Activated CD4-positive, alpha-beta T cell treated with anti-CD3 and anti-CD28 coated beads for 36 hours (primary cell): ENCODE data around the gene FCHSD2. TPM values are rescaled to one million over a fixed set of nuclear protein-coding genes. Genes with fewer than 3 reads are reported as not detected.
A peak's percentile ranks its signal among the peaks of the same experiment; 100 is the strongest.

Experiments used
- ATAC-seq: fragments of 200-7000 bp; cut with Tn5 transposase; one replicate; pipeline ENCODE4 v1.10.0; 2021; ENCODE audit warnings: mild to moderate bottlenecking, moderate library complexity
- CTCF ChIA-PET: fragments of 350-600 bp; sonication (Branson Sonifier 250); formaldehyde crosslinking; loops from one replicate; lab custom pipeline; 2021; ENCODE audit warnings: antibody characterized with exemption; lab: Charles Lee
- POLR2A ChIA-PET: fragments of 350-600 bp; sonication (Branson Sonifier 250); formaldehyde crosslinking; loops from one replicate; lab custom pipeline; 2021; ENCODE audit warnings: antibody characterized with exemption, inconsistent platforms; lab: Charles Lee
- DNase-seq: peaks from one replicate; pipeline ENCODE4 v3.0.0-alpha.2; 2020
- H3K27ac Mint-ChIP-seq: one replicate; pipeline ENCODE4 v1.8.0; 2021; ENCODE audit warnings: mixed read lengths
- H3K27me3 Mint-ChIP-seq: one replicate; pipeline ENCODE4 v1.8.0; 2021; ENCODE audit warnings: mixed read lengths
- H3K36me3 Mint-ChIP-seq: one replicate; pipeline ENCODE4 v1.8.0; 2021; ENCODE audit warnings: low read depth, mixed read lengths
- H3K4me1 Mint-ChIP-seq: one replicate; pipeline ENCODE4 v1.8.0; 2021; ENCODE audit warnings: mixed read lengths
- H3K4me3 Mint-ChIP-seq: one replicate; pipeline ENCODE4 v1.8.0; 2021; ENCODE audit warnings: mild to moderate bottlenecking, moderate library complexity, mixed read lengths
- H3K9me3 Mint-ChIP-seq: one replicate; pipeline ENCODE4 v1.8.0; 2021; ENCODE audit warnings: low read depth, mixed read lengths
- intact Hi-C, 2 experiments: fragments of 100-400 bp; cut with DNase I in 1 of 2; cut with micrococcal nuclease in 1 of 2; formaldehyde crosslinking; loops; one replicate each; pipeline versions ENCODE4 v1.14.2 to v1.15.1; 2022 to 2024; cut with DNase I, micrococcal nuclease
- total RNA-seq, 2 experiments: library from RNA; stranded (reverse); gene quantifications; one replicate each; pipeline ENCODE4 v1.2.3, GENCODE V29; 2021

The FCHSD2 gene
- total RNA-seq, 2 experiments from 2014 or later = 24.1 to 24.7 TPM

DNA sequence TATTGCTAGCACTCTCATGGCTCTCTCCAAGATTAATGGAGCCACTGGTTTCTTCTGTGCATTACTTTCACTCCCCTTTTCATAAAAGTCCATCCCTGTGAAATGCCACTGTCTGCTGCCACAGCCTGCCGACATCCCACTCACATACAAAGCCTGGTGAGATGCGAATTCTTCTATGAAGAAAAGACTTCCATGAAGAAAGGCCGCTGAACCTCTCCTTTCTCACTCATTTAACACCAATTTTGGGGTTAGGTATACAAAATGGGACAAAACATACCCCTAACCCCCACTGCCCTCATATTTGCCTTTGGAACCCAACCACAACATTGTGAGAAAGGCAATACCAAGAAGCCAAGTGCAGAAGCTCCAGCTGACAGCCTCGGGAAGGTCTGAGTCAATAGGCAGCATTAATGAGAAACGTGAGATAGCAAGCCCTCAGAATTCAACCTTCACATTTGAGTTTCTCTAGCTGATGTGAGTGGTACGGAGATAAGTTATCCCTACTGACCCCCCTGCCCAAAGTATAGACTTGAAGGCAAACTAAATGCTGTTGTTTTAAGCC lies 171.5 kb downstream of the FCHSD2 start:
- peak; percentile 48 for DNase-seq
- ATAC-seq = peak; percentile 6
- Mint-ChIP-seq H3K4me1 (peaks cover 38% of the 10 kb centered on the region), H3K27ac (peak overlapping the region; percentile 77), H3K9me3 (no peaks in the 10 kb centered on the region), H3K36me3 (peaks cover 13% of the 10 kb centered on the region), H3K4me3 (peak overlapping the region; percentile 15), H3K27me3 (no peaks in the 10 kb centered on the region)
- CTCF ChIA-PET = interaction anchor here (0.6 to 1.5 kb wide), 3 partner anchors 10 to 727 kb away, joined by 3 to 5 read pairs (median 3); partner anchors contain the start of gene FCHSD2
- intact Hi-C loops = loop anchor here (1.0 to 5.0 kb wide), 4 partner anchors 64 to 172 kb away; partner anchors contain the start of genes FCHSD2 (in 2 of the 2) and ATG16L2 (in 1 of the 2)
- POLR2A ChIA-PET = interaction anchor here (0.6 kb wide), 1 partner anchor 876 kb away, joined by 4 read pairs; no protein-coding TSS in a partner anchor

DNA sequence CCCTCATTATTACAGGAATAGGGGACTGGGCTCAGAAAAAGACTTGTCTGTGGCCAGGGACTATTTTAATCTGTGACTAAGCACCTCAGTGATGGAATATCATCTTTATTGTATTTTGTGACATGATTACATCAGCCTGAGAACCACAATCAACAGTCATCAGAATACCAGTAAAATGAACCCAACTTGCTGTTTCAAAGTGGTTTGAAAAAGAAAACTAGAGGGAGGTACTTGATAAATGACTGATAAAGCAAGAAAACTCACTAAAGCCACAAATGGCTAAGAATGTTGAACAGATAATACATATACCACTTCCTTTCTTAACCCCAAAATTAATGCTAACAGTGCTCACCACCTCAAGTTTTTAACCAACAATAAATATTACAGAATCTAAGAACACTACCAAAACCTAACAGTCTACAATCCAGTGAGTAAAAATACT lies 172.2 kb downstream of the FCHSD2 start:
- Mint-ChIP-seq H3K4me1 (peaks cover 34% of the 10 kb centered on the region), H3K9me3 (no peaks in the 10 kb centered on the region), H3K27me3 (no peaks in the 10 kb centered on the region), H3K27ac (peak overlapping the region; percentile 79), H3K4me3 (no peak overlapping the region), H3K36me3 (peaks cover 11% of the 10 kb centered on the region)
- ChIA-PET CTCF (interaction anchor here (0.6 to 1.5 kb wide), 2 partner anchors 11 to 172 kb away, joined by 3 to 5 read pairs; partner anchors contain the start of gene FCHSD2), POLR2A (no interaction called here)
- intact Hi-C loops = loop anchor here (1.0 to 5.0 kb wide), 4 partner anchors 64 to 172 kb away; partner anchors contain the start of genes FCHSD2 (in 2 of the 2) and ATG16L2 (in 1 of the 2)
- peak; percentile 3 for DNase-seq
- peak; percentile 87 for ATAC-seq

DNA sequence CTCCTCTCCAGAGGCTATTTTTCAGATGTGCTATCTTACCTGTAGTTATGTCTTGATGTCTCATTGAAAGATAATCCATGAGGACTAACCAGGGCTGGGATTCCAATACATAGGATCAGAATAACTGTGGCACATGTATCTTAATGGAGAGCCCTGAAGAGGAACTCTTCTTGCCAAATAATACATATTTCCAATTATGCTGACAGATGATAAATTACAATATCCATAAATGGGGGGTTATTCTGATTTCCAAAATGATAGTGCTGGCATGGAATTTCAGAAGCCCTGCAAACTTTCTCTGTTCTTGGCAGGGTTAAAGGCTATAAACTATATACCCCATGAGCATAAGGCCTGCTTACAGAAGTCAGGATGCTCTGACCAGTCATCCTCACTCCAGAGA lies 173.7 kb downstream of the FCHSD2 start:
- Mint-ChIP-seq H3K4me1 (peaks cover 29% of the 10 kb centered on the region), H3K9me3 (no peaks in the 10 kb centered on the region), H3K36me3 (peaks cover 2% of the 10 kb centered on the region), H3K27me3 (no peaks in the 10 kb centered on the region), H3K4me3 (no peak overlapping the region), H3K27ac (peak overlapping the region; percentile 31)
- DNase-seq = no peak
- intact Hi-C loops = no loop called here
- ATAC-seq = no peak
- POLR2A ChIA-PET = no interaction called here
- CTCF ChIA-PET = no interaction called here

GRCh38 chr11:72965672-72966071 lies 176.4 kb downstream of the FCHSD2 start:
- Mint-ChIP-seq H3K4me3 (no peak overlapping the region), H3K36me3 (peaks cover 2% of the 10 kb centered on the region), H3K9me3 (no peaks in the 10 kb centered on the region), H3K27ac (no peak overlapping the region), H3K4me1 (peaks cover 17% of the 10 kb centered on the region), H3K27me3 (no peaks in the 10 kb centered on the region)
- ATAC-seq (no peak), DNase-seq (no peak)
- intact Hi-C loops = no loop called here
- POLR2A ChIA-PET = no interaction called here
- CTCF ChIA-PET = no interaction called here

DNA sequence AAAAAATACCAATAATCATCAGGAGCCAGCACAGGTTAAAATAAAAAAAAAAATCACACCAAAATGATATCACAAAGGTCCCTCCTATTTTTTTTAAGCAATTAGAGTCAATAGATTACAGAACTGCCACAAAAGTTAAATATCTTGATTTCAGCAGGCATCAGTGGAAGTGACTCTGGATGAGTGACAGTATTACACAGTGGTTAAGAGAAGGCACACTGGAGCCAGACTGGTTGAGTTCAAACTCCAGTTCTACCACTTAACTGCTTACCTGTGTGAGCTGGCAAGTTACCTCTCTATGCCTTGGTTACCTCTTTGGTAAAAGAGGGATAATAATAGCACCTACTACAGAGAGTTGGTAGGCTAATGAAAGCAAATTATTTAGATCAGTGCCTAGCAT lies 179.4 kb downstream of the FCHSD2 start:
- no peaks in the 10 kb centered on the region for H3K27me3 Mint-ChIP-seq
- CTCF ChIA-PET = no interaction called here
- peaks cover 10% of the 10 kb centered on the region for H3K36me3 Mint-ChIP-seq
- no peaks in the 10 kb centered on the region for H3K9me3 Mint-ChIP-seq
- ATAC-seq = no peak
- POLR2A ChIA-PET = no interaction called here
- intact Hi-C loops = no loop called here
- H3K4me3 Mint-ChIP-seq = no peak overlapping the region
- peak overlapping the region; percentile 8 for H3K27ac Mint-ChIP-seq
- DNase-seq = no peak
- no peaks in the 10 kb centered on the region for H3K4me1 Mint-ChIP-seq

DNA sequence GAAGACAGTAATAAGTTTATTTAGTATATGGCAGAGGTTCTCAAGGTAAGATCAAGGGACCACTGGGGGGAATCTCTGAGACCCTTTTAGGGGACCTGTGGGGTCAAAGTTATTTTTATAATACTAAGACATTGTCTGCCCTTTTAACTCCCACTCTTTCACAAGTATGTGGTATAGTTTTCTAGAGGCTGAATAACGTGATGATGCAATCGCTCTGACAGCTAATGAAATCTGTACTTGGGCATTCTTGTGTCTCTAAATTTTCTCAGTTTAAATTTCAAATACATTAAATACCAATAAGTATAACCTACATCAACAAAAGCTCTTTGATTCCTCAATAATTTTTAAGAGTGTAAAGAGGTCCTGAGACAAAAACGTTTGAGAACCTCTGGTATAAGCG lies 180.0 kb downstream of the FCHSD2 start:
- ATAC-seq (no peak), DNase-seq (no peak)
- H3K4me1 Mint-ChIP-seq = no peaks in the 10 kb centered on the region
- intact Hi-C loops = no loop called here
- no peaks in the 10 kb centered on the region for H3K9me3 Mint-ChIP-seq
- H3K27ac Mint-ChIP-seq = no peak overlapping the region
- no peaks in the 10 kb centered on the region for H3K27me3 Mint-ChIP-seq
- H3K4me3 Mint-ChIP-seq = no peak overlapping the region
- ChIA-PET POLR2A (no interaction called here), CTCF (interaction anchor here (0.6 kb wide), 1 partner anchor 216 kb away, joined by 3 read pairs; no protein-coding TSS in a partner anchor)
- H3K36me3 Mint-ChIP-seq = peaks cover 10% of the 10 kb centered on the region

DNA sequence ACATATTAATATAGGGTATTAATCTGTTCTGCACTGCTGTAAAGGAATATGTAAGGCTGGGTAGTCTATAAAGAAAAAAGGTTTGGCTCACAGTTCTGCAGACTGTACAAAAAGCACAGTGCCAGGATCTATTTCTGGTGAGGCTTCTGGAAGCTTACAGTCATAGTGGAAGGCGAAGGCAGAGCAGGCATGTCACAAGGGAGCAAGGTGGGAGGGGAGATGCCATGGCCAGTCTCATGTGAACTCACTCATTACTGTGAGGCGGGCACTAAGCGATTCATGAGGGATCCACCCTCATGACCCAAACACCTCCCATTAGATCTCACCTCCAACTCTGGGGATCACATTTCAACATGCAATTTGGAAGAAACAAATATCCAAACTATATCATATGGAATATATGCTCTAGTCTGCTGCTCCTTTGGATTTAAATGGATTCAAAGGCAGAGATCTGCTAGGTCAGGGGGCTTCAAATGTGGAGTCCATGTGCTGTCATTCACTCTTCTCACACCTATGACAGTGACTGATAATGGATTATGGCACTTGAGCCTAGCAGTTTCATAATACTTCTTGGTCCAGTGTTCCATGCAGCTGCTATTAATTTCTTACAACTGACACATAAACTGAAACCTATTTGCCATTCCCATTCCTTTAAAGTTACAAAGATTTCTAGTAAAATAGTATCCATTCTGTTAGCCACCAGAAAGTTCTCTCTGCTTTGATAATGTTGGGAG lies 182.0 kb downstream of the FCHSD2 start:
- no peaks in the 10 kb centered on the region for H3K27me3 Mint-ChIP-seq
- ChIA-PET POLR2A (no interaction called here), CTCF (interaction anchor here (0.5 kb wide), 1 partner anchor 215 kb away, joined by 3 read pairs; no protein-coding TSS in a partner anchor)
- H3K27ac Mint-ChIP-seq = no peak overlapping the region
- ATAC-seq (no peak), DNase-seq (peak; percentile 8)
- peaks cover 10% of the 10 kb centered on the region for H3K36me3 Mint-ChIP-seq
- no peaks in the 10 kb centered on the region for H3K4me1 Mint-ChIP-seq
- no peak overlapping the region for H3K4me3 Mint-ChIP-seq
- intact Hi-C loops = no loop called here
- H3K9me3 Mint-ChIP-seq = no peaks in the 10 kb centered on the region

GRCh38 chr11:72958791-72959190 lies 183.3 kb downstream of the FCHSD2 start:
- DNase-seq (no peak), ATAC-seq (no peak)
- Mint-ChIP-seq H3K4me3 (no peak overlapping the region), H3K36me3 (peaks cover 12% of the 10 kb centered on the region), H3K27me3 (no peaks in the 10 kb centered on the region), H3K9me3 (no peaks in the 10 kb centered on the region), H3K4me1 (peaks cover 3% of the 10 kb centered on the region), H3K27ac (no peak overlapping the region)
- CTCF ChIA-PET = no interaction called here
- intact Hi-C loops = no loop called here
- POLR2A ChIA-PET = no interaction called here

DNA sequence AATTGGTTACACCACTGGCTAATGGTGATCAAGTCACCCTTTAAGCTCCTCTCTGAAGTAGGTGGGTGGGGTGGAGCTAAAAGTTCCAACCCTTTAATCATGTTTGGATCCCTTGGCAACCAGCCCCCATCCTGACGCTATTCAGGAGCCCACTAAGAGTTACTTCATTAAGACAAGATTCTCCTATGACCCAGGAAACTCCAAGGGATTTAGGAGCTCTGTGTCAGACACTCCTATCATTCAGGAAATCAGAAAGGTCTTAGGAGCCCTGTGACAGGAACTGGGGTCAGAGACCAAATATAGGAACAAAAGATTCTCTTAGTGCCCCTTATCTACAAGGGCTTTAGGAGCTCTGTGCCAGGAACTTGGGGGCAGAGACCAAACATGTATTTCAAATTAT lies 186.7 kb downstream of the FCHSD2 start:
- Mint-ChIP-seq H3K36me3 (peaks cover 14% of the 10 kb centered on the region), H3K27ac (no peak overlapping the region), H3K9me3 (no peaks in the 10 kb centered on the region), H3K27me3 (no peaks in the 10 kb centered on the region), H3K4me1 (peaks cover 3% of the 10 kb centered on the region), H3K4me3 (no peak overlapping the region)
- ChIA-PET CTCF (interaction anchor here (1.1 kb wide), 1 partner anchor 9 kb away, joined by 4 read pairs; no protein-coding TSS in a partner anchor), POLR2A (no interaction called here)
- intact Hi-C loops = no loop called here
- no peak for DNase-seq
- no peak for ATAC-seq

DNA sequence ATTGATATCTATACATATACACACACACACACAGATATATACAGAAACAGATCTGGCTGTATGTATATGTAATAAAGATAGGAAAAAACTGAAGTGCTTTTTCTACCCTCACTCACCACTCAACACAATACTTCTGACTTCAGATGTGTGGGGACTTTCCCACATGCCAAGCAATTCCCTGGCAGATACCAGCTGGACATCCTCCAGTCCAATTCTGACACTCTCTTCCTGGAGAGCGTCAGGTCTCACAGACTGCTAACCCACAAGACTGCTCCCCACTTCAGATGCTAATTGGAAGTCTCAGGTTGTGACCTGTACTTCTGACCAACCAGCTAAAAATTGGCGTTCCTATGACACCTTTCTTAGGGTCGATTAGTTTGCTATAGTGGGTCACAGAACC lies 187.3 kb downstream of the FCHSD2 start:
- H3K4me1 Mint-ChIP-seq = peaks cover 5% of the 10 kb centered on the region
- H3K27ac Mint-ChIP-seq = no peak overlapping the region
- intact Hi-C loops = no loop called here

DNA sequence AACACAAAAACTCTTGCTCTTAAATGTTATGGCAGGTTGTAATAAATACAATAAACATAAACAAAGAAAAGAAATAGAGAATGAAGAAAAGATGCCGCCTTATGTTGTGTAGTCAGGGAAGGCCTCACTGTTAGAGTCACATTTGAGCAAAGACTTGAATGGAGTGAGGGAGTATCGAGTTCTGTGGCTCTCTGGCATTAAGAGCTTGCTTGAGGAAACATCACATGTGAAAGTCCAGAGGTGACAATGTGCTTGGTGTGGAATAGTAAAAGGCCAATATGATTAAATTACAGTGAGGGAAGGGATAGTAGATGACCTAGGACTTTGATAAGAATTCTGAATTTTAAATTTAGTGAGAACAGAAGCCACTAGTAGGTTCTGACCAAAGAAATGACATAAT lies 188.5 kb downstream of the FCHSD2 start:
- no peaks in the 10 kb centered on the region for H3K9me3 Mint-ChIP-seq
- H3K4me3 Mint-ChIP-seq = no peak overlapping the region
- DNase-seq (no peak), ATAC-seq (no peak)
- intact Hi-C loops = no loop called here
- no peaks in the 10 kb centered on the region for H3K27me3 Mint-ChIP-seq
- CTCF ChIA-PET = interaction anchor here (0.7 kb wide), 1 partner anchor 1293 kb away, joined by 3 read pairs; no protein-coding TSS in a partner anchor
- peaks cover 5% of the 10 kb centered on the region for H3K4me1 Mint-ChIP-seq
- peaks cover 11% of the 10 kb centered on the region for H3K36me3 Mint-ChIP-seq
- peak overlapping the region; percentile 3 for H3K27ac Mint-ChIP-seq
- POLR2A ChIA-PET = interaction anchor here (0.7 kb wide), 1 partner anchor 192 kb away, joined by 3 read pairs; no protein-coding TSS in a partner anchor

More for the DNA sequence above, 187.3 kb downstream of the FCHSD2 start:
- H3K27me3 Mint-ChIP-seq = no peaks in the 10 kb centered on the region
- no peak for DNase-seq
- CTCF ChIA-PET = interaction anchor here (1.1 kb wide), 1 partner anchor 8 kb away, joined by 4 read pairs; no protein-coding TSS in a partner anchor
- no peak for ATAC-seq
- no peak overlapping the region for H3K4me3 Mint-ChIP-seq
- POLR2A ChIA-PET = no interaction called here
- no peaks in the 10 kb centered on the region for H3K9me3 Mint-ChIP-seq
- peaks cover 14% of the 10 kb centered on the region for H3K36me3 Mint-ChIP-seq
